Measurements from ENCODE around the gene ATF7.

Gene ATF7

DNA sequence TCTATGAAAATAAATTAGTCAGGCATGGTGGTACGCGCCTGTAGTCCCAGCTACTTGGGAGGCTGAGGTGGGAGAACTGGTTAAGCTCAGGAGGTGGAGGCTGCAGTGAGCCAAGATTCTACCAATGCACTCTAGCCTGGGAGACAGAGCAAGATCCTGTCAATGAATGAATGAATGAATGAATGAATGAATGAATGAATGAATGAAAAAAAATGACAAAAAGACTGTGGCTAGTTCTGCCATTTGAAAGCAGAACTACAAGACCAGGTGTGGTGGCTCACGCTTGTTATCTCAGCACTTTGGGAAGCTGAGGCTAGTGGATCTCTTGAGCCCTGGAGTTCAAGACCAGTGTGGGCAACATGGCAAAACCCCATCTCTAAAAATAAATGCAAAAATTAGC lies 86.7 kb downstream of the ATF7 start:
- ATAC-seq = no peak
- TF ChIP-seq ARNTL (CRISPR knock-in tag; IDR thresholded peaks at IDR 0.05; ENCODE audit: borderline replicate concordance, low read depth) (no peak), POU6F1 (CRISPR knock-in tag; IDR thresholded peaks at IDR 0.05; ENCODE audit: borderline replicate concordance, low read depth) (no peak), GLIS3 (CRISPR knock-in tag; IDR thresholded peaks at IDR 0.05) (no peak), ZNF70 (CRISPR knock-in tag; IDR thresholded peaks at IDR 0.05) (no peak), SNAI2 (CRISPR knock-in tag; IDR thresholded peaks at IDR 0.05) (no peak), ZNF565 (CRISPR knock-in tag; conservative IDR thresholded peaks at IDR 0.05; ENCODE audit: low read depth) (no peak), ZNF8 (CRISPR knock-in tag; IDR thresholded peaks at IDR 0.05) (no peak), BACH2 (CRISPR knock-in tag; IDR thresholded peaks at IDR 0.05; ENCODE audit: borderline replicate concordance) (no peak), ZFP3 (CRISPR knock-in tag; IDR thresholded peaks at IDR 0.05) (no peak), RARB (CRISPR knock-in tag; IDR thresholded peaks at IDR 0.05) (no peak), OSR1 (CRISPR knock-in tag; IDR thresholded peaks at IDR 0.05) (no peak), ESRRG (CRISPR knock-in tag; IDR thresholded peaks at IDR 0.05) (no peak), PATZ1 (CRISPR knock-in tag; IDR thresholded peaks at IDR 0.05; ENCODE audit: borderline replicate concordance) (no peak), CSRNP3 (CRISPR knock-in tag; IDR thresholded peaks at IDR 0.05) (no peak), TOX (CRISPR knock-in tag; IDR thresholded peaks at IDR 0.05; ENCODE audit: borderline replicate concordance) (no peak), ZFP30 (CRISPR knock-in tag; IDR thresholded peaks at IDR 0.05) (no peak)
- TF ChIP-seq, protein P1, sequence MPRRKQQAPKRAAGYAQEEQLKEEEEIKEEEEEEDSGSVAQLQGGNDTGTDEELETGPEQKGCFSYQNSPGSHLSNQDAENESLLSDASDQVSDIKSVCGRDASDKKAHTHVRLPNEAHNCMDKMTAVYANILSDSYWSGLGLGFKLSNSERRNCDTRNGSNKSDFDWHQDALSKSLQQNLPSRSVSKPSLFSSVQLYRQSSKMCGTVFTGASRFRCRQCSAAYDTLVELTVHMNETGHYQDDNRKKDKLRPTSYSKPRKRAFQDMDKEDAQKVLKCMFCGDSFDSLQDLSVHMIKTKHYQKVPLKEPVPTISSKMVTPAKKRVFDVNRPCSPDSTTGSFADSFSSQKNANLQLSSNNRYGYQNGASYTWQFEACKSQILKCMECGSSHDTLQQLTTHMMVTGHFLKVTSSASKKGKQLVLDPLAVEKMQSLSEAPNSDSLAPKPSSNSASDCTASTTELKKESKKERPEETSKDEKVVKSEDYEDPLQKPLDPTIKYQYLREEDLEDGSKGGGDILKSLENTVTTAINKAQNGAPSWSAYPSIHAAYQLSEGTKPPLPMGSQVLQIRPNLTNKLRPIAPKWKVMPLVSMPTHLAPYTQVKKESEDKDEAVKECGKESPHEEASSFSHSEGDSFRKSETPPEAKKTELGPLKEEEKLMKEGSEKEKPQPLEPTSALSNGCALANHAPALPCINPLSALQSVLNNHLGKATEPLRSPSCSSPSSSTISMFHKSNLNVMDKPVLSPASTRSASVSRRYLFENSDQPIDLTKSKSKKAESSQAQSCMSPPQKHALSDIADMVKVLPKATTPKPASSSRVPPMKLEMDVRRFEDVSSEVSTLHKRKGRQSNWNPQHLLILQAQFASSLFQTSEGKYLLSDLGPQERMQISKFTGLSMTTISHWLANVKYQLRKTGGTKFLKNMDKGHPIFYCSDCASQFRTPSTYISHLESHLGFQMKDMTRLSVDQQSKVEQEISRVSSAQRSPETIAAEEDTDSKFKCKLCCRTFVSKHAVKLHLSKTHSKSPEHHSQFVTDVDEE (CRISPR knock-in tag; IDR thresholded peaks at IDR 0.05) = no peak
- TF ChIP-seq, protein P2, sequence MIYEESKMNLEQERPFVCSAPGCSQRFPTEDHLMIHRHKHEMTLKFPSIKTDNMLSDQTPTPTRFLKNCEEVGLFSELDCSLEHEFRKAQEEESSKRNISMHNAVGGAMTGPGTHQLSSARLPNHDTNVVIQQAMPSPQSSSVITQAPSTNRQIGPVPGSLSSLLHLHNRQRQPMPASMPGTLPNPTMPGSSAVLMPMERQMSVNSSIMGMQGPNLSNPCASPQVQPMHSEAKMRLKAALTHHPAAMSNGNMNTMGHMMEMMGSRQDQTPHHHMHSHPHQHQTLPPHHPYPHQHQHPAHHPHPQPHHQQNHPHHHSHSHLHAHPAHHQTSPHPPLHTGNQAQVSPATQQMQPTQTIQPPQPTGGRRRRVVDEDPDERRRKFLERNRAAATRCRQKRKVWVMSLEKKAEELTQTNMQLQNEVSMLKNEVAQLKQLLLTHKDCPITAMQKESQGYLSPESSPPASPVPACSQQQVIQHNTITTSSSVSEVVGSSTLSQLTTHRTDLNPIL (CRISPR knock-in tag; IDR thresholded peaks at IDR 0.05; ENCODE audit: low read depth) = no peak

DNA sequence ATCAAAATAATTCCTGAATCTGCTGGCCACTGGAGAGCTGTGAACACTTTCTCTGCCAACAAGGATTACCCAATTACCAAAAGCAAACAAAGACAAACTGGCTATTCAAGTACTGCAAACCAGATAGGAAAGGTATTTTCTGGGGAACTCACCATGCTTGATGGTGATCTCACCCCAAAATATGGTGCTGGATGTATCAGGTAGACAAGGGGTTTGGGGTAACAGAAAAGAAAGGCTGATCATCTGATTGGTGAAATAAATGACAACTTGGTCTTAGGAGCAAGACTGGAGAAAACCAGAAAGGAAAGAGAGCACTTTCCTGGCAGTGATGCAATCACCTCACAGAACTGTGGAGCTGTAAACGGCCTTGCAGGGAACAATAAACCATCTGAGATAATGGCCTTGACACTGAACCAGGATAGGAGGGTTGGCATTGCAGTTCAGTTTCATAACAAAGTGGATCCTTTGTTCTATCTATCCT lies 87.9 kb downstream of the ATF7 start:
- ATAC-seq = no peak

More for the DNA sequence above, 87.9 kb downstream of the ATF7 start:
- TF ChIP-seq ZC3H10 (CRISPR knock-in tag; IDR thresholded peaks at IDR 0.05) (no peak), CSRNP3 (CRISPR knock-in tag; IDR thresholded peaks at IDR 0.05) (no peak), BACH2 (CRISPR knock-in tag; IDR thresholded peaks at IDR 0.05; ENCODE audit: borderline replicate concordance) (no peak), CSDC2 (CRISPR knock-in tag; IDR thresholded peaks at IDR 0.05) (no peak), PATZ1 (CRISPR knock-in tag; IDR thresholded peaks at IDR 0.05; ENCODE audit: borderline replicate concordance) (no peak), TCF4 (CRISPR knock-in tag; IDR thresholded peaks at IDR 0.05; ENCODE audit: borderline replicate concordance) (no peak)
- TF ChIP-seq, protein P2 (CRISPR knock-in tag; IDR thresholded peaks at IDR 0.05; ENCODE audit: low read depth) = no peak
- TF ChIP-seq, protein P1 (CRISPR knock-in tag; IDR thresholded peaks at IDR 0.05) = no peak
